IPS-18a (cell line): ENCODE results near the gene TLX3.

Experiments used
- H3K27ac ChIP-seq: one replicate; pipeline ENCODE4 v1.5.1; 2013; ENCODE audit warnings: low read length
- H3K27me3 ChIP-seq: one replicate; pipeline ENCODE4 v1.6.1; 2013; ENCODE audit warnings: mild to moderate bottlenecking, low read length; ENCODE audit not compliant: control insufficient read depth, insufficient read depth
- H3K36me3 ChIP-seq: one replicate; pipeline ENCODE4 v1.6.1; 2013; ENCODE audit warnings: low read depth, low read length; ENCODE audit not compliant: control insufficient read depth
- H3K4me1 ChIP-seq: one replicate; pipeline ENCODE4 v1.6.1; 2013; ENCODE audit warnings: low read depth, low read length; ENCODE audit not compliant: control insufficient read depth
- H3K4me3 ChIP-seq: one replicate; pipeline ENCODE4 v1.5.1; 2013; ENCODE audit warnings: low read length
- H3K9ac ChIP-seq: one replicate; pipeline ENCODE4 v1.6.1; 2013; ENCODE audit warnings: mild to moderate bottlenecking, low read length, moderate library complexity
- H3K9me3 ChIP-seq: one replicate; pipeline ENCODE4 v1.6.1; 2013; ENCODE audit warnings: low read depth, low read length; ENCODE audit not compliant: control insufficient read depth

TLX3 gene

GRCh38 chr5:171308453-171309275, at the start of gene TLX3:
Gene TLX3, plus strand, starts transcription at chr5:171309248. Its CDS starts 118 bp downstream, at chr5:171309366.
- Histone ChIP-seq H3K36me3 (no peaks in the 10 kb centered on the region), H3K27ac (no peak within 1 kb of the TSS), H3K9ac (no peak within 1 kb of the TSS), H3K4me1 (peaks cover 9% of the 10 kb centered on the region), H3K27me3 (peaks cover 100% of the 10 kb centered on the region), H3K9me3 (no peaks in the 10 kb centered on the region), H3K4me3 (peak within 1 kb of the TSS; percentile 23)

GRCh38 chr5:171261361-171261760, 47.7 kb upstream of the TLX3 start:
- H3K27ac ChIP-seq, result no peak overlapping the region
- no peaks in the 10 kb centered on the region for H3K9me3 ChIP-seq
- no peaks in the 10 kb centered on the region for H3K4me1 ChIP-seq
- no peak overlapping the region for H3K9ac ChIP-seq
- no peaks in the 10 kb centered on the region for H3K27me3 ChIP-seq
- H3K4me3 ChIP-seq, result no peak overlapping the region
- no peaks in the 10 kb centered on the region for H3K36me3 ChIP-seq

GRCh38 chr5:171261904-171262303, 47.1 kb upstream of the TLX3 start:
- H3K4me1 ChIP-seq, result no peaks in the 10 kb centered on the region
- H3K27me3 ChIP-seq, result no peaks in the 10 kb centered on the region
- no peaks in the 10 kb centered on the region for H3K9me3 ChIP-seq
- H3K9ac ChIP-seq, result no peak overlapping the region
- H3K36me3 ChIP-seq, result no peaks in the 10 kb centered on the region
- no peak overlapping the region for H3K27ac ChIP-seq
- no peak overlapping the region for H3K4me3 ChIP-seq

GRCh38 chr5:171263181-171263580, 45.9 kb upstream of the TLX3 start:
- Histone ChIP-seq H3K27ac (no peak overlapping the region), H3K36me3 (no peaks in the 10 kb centered on the region), H3K4me1 (no peaks in the 10 kb centered on the region), H3K9ac (no peak overlapping the region), H3K9me3 (no peaks in the 10 kb centered on the region), H3K4me3 (no peak overlapping the region), H3K27me3 (no peaks in the 10 kb centered on the region)

- H3K9me3 ChIP-seq, result no peaks in the 10 kb centered on the region
- H3K36me3 ChIP-seq, result no peaks in the 10 kb centered on the region
- H3K4me1 ChIP-seq, result no peaks in the 10 kb centered on the region
- no peaks in the 10 kb centered on the region for H3K27me3 ChIP-seq
- no peak overlapping the region for H3K4me3 ChIP-seq
- no peak overlapping the region for H3K27ac ChIP-seq
- no peak overlapping the region for H3K9ac ChIP-seq
These were observed 44.2 kb upstream of the TLX3 start for GRCh38 chr5:171264843-171265242.

GRCh38 chr5:171268700-171269620, 40.1 kb upstream of the TLX3 start:
- Histone ChIP-seq H3K27ac (no peak overlapping the region), H3K27me3 (no peaks in the 10 kb centered on the region), H3K36me3 (no peaks in the 10 kb centered on the region), H3K4me1 (no peaks in the 10 kb centered on the region), H3K4me3 (no peak overlapping the region), H3K9ac (no peak overlapping the region), H3K9me3 (no peaks in the 10 kb centered on the region)

- H3K4me1 ChIP-seq, result no peaks in the 10 kb centered on the region
- H3K36me3 ChIP-seq, result no peaks in the 10 kb centered on the region
- no peak overlapping the region for H3K27ac ChIP-seq
- no peaks in the 10 kb centered on the region for H3K27me3 ChIP-seq
- no peak overlapping the region for H3K9ac ChIP-seq
- H3K4me3 ChIP-seq, result no peak overlapping the region
- H3K9me3 ChIP-seq, result no peaks in the 10 kb centered on the region
These were observed 39.3 kb upstream of the TLX3 start for GRCh38 chr5:171269717-171270116.

GRCh38 chr5:171270136-171270535, 38.9 kb upstream of the TLX3 start:
- Histone ChIP-seq H3K9ac (no peak overlapping the region), H3K9me3 (no peaks in the 10 kb centered on the region), H3K27me3 (no peaks in the 10 kb centered on the region), H3K27ac (no peak overlapping the region), H3K36me3 (no peaks in the 10 kb centered on the region), H3K4me1 (no peaks in the 10 kb centered on the region), H3K4me3 (no peak overlapping the region)

- Histone ChIP-seq H3K9me3 (no peaks in the 10 kb centered on the region), H3K36me3 (no peaks in the 10 kb centered on the region), H3K4me1 (no peaks in the 10 kb centered on the region), H3K27ac (no peak overlapping the region), H3K27me3 (no peaks in the 10 kb centered on the region), H3K9ac (no peak overlapping the region), H3K4me3 (no peak overlapping the region)
These were observed 37.2 kb upstream of the TLX3 start for GRCh38 chr5:171271798-171272197.

GRCh38 chr5:171272996-171273970, 35.8 kb upstream of the TLX3 start:
- Histone ChIP-seq H3K27me3 (no peaks in the 10 kb centered on the region), H3K4me1 (no peaks in the 10 kb centered on the region), H3K36me3 (no peaks in the 10 kb centered on the region), H3K4me3 (no peak overlapping the region), H3K27ac (no peak overlapping the region), H3K9me3 (no peaks in the 10 kb centered on the region), H3K9ac (no peak overlapping the region)
